HG02571 (cell line): Measurements from ENCODE around the gene IMPDH1.

Experiments
- ATAC-seq: cut with Tn5 transposase; IDR thresholded peaks from one replicate; pipeline ENCODE4 v1.9.1; 2021; ENCODE audit warnings: mild to moderate bottlenecking, moderate library complexity; ENCODE audit not compliant: unreplicated experiment

IMPDH1 gene

GRCh38 chr7:128389618-128390329, 20.0 kb downstream of the IMPDH1 start:
- no peak for ATAC-seq

GRCh38 chr7:128389085-128389617, 20.6 kb downstream of the IMPDH1 start:
- ATAC-seq = no peak

GRCh38 chr7:128388145-128388485, 21.7 kb downstream of the IMPDH1 start:
- ATAC-seq = no peak

- ATAC-seq = no peak
Measured at GRCh38 chr7:128387216-128388144, 22.3 kb downstream of the IMPDH1 start.

- ATAC-seq = no peak
Measured at GRCh38 chr7:128385988-128386925, 23.5 kb downstream of the IMPDH1 start.

- ATAC-seq = no peak
Measured at GRCh38 chr7:128384726-128385125, 25.1 kb downstream of the IMPDH1 start.

GRCh38 chr7:128383776-128384175, 26.0 kb downstream of the IMPDH1 start:
- no peak for ATAC-seq

- ATAC-seq = no peak
Measured at GRCh38 chr7:128381161-128381821, 28.5 kb downstream of the IMPDH1 start.

- no peak for ATAC-seq
Measured at GRCh38 chr7:128380483-128381106, 29.2 kb downstream of the IMPDH1 start.

- ATAC-seq = no peak
Measured at GRCh38 chr7:128379900-128380479, 29.8 kb downstream of the IMPDH1 start.

- ATAC-seq = no peak
Measured at GRCh38 chr7:128378637-128379036, 31.1 kb downstream of the IMPDH1 start.

- ATAC-seq = no peak
Measured at GRCh38 chr7:128376077-128376476, 33.7 kb downstream of the IMPDH1 start.

- ATAC-seq = no peak
Measured at GRCh38 chr7:128374041-128374440, 35.7 kb downstream of the IMPDH1 start.

- no peak for ATAC-seq
Measured at GRCh38 chr7:128373606-128374005, 36.2 kb downstream of the IMPDH1 start.

- ATAC-seq = no peak
Measured at GRCh38 chr7:128370491-128370890, 39.3 kb downstream of the IMPDH1 start.

- no peak for ATAC-seq
Measured at GRCh38 chr7:128366986-128367385, 42.8 kb downstream of the IMPDH1 start.

GRCh38 chr7:128366300-128366699, 43.5 kb downstream of the IMPDH1 start:
- no peak for ATAC-seq

- no peak for ATAC-seq
Measured at GRCh38 chr7:128365432-128365831, 44.4 kb downstream of the IMPDH1 start.

- ATAC-seq = no peak
Measured at GRCh38 chr7:128364166-128364870, 45.5 kb downstream of the IMPDH1 start.
